Bronchial epithelial cell (primary cell): ENCODE data around the gene CACNA2D4. TPM values are rescaled to one million over a fixed set of nuclear protein-coding genes. Genes with fewer than 3 reads are reported as not detected.

Source experiments
- DNase-seq: peaks from one replicate; pipeline ENCODE4 v3.0.0-alpha.2; 2010; ENCODE audit warnings: low read depth
- FAIRE-seq: peaks from 2 replicates; lab custom pipeline; 2011; peaks lifted over from hg19 to GRCh38; lab: Jason Lieb, UNC
- H3K27me3 ChIP-seq: 2 replicates; pipeline ENCODE4 v1.5.1; 2011; ENCODE audit warnings: low read length; ENCODE audit not compliant: control insufficient read depth, insufficient read depth
- H3K36me3 ChIP-seq: 2 replicates; pipeline ENCODE4 v1.5.1; 2011; ENCODE audit warnings: low read length; ENCODE audit not compliant: control insufficient read depth, insufficient read depth
- H3K4me3 ChIP-seq: 2 replicates; pipeline ENCODE4 v1.5.1; 2011; ENCODE audit warnings: mild to moderate bottlenecking, low read depth, low read length, control low read depth
- CTCF ChIP-seq: IDR thresholded peaks from 2 replicates; pipeline ENCODE4 v1.5.1; 2011; ENCODE audit warnings: mild to moderate bottlenecking, moderate library complexity, low read length, control low read depth, inconsistent platforms; ENCODE audit not compliant: insufficient read depth, severe bottlenecking
- total RNA-seq: library from RNA; depleted of rRNA; stranded (reverse); fragments of >200 nt; gene quantifications from 2 replicates; pipeline ENCODE4 v1.2.1, GENCODE V29; 2014

Gene CACNA2D4
- total RNA-seq, 1 donor from 2014 or later = not detected

DNA sequence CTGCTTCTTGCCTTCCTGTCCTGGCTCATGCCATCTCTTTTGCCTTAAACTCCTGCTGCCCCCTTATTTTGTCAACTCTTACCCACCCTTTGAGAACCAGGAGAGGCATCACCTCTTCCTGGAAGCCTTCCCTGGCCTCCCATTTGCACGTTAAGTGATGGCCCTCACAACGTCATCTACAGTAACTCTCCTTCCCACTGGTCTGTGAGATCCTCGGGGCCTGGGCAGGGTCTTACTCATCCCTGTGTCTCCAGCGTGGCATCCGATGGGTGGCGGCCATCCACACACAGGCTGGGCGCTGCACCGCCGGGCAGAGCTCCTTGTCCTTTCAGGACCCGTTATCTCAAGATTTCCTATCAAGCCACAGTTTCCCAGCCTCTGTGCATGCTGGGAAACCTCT, 16.8 kb upstream of the CACNA2D4 start:
- no peaks in the 10 kb centered on the region for H3K27me3 ChIP-seq
- FAIRE-seq (no peak), DNase-seq (no peak)
- no peak for TF ChIP-seq CTCF
- H3K36me3 ChIP-seq = no peaks in the 10 kb centered on the region
- H3K4me3 ChIP-seq = no peak overlapping the region

DNA sequence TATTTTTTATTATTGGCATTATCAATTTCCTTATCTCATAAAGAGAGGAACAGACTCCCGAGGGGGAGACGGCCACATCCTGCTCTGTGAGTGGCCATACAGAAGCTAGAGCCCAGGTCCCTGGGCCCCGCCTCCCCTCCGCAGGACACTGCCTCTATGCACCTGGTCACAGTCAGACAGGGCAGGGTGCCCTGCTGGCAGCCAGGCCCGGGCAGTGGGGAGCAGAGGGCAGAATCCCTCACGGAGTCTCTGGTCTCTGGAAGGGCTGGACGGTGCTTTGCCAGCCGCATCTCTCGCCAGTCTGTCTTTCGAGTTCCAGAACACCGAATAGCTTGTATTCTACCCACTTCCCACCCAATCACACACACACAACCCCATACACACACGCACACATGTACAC, 16.4 kb upstream of the CACNA2D4 start:
- TF ChIP-seq CTCF = no peak
- Histone ChIP-seq H3K36me3 (no peaks in the 10 kb centered on the region), H3K27me3 (no peaks in the 10 kb centered on the region), H3K4me3 (no peak overlapping the region)
- FAIRE-seq (no peak), DNase-seq (no peak)

DNA sequence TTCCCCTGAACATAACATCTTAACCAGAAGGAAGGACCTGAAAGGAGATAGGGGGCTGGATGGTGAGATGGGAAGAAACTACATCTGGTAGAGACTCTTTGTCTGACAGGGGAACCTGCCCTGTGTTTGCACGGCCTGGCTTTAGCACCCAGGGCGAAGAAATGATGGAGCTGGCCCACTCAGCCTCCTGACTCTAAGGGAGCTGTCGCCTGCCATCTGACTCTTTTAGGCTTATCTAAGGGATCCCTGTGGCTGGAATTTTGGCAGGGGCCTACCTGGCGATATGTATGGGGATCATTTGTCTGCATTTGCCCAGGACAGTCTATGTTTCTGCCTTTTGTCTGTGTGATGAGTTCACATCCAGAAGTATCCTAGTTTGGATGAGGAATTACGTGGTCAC, 15.6 kb upstream of the CACNA2D4 start:
- DNase-seq (no peak), FAIRE-seq (no peak)
- Histone ChIP-seq H3K27me3 (no peaks in the 10 kb centered on the region), H3K4me3 (no peak overlapping the region), H3K36me3 (no peaks in the 10 kb centered on the region)
- no peak for TF ChIP-seq CTCF

GRCh38 chr12:1933342-1934051, 15.0 kb upstream of the CACNA2D4 start:
- FAIRE-seq = no peak
- no peak for TF ChIP-seq CTCF

GRCh38 chr12:1932264-1932777, 13.9 kb upstream of the CACNA2D4 start:
- Histone ChIP-seq H3K27me3 (no peaks in the 10 kb centered on the region), H3K36me3 (no peaks in the 10 kb centered on the region), H3K4me3 (no peak overlapping the region)
- no peak for FAIRE-seq
- DNase-seq = no peak
- TF ChIP-seq CTCF = no peak

More at GRCh38 chr12:1933342-1934051, 15.0 kb upstream of the CACNA2D4 start:
- Histone ChIP-seq H3K27me3 (no peaks in the 10 kb centered on the region), H3K4me3 (no peak overlapping the region), H3K36me3 (no peaks in the 10 kb centered on the region)
- no peak for DNase-seq
